ENCODE data around the gene RINL. TPM values are rescaled to one million over a fixed set of nuclear protein-coding genes. Genes with fewer than 3 reads are reported as not detected.

The RINL gene
- total and polyA plus RNA-seq, 2 of the 4 experiments (the other 2 are of a cell fraction), result 0.72 to 1.9 TPM

- no peak overlapping the region for H2BK5ac ChIP-seq (ENCODE audit: low read depth, low read length, poor library complexity, severe bottlenecking)
- H2BK15ac ChIP-seq (ENCODE audit: low read depth, low read length), result no peak overlapping the region
- no TSS peak for BruUV-seq (replicated peaks)
- H4K91ac ChIP-seq (ENCODE audit: insufficient read depth, low read depth, low read length), result no peak overlapping the region
- no peak overlapping the region for H2AK5ac ChIP-seq (ENCODE audit: low read depth, low read length)
- no peak overlapping the region for H3K4ac ChIP-seq (ENCODE audit: low read depth, low read length)
- H3K27me3 ChIP-seq (ENCODE audit: control insufficient read depth, insufficient read depth, low read length), result no peaks in the 10 kb centered on the region
- no peak overlapping the region for H4K8ac ChIP-seq (ENCODE audit: low read depth in 2 of 2, low read length in 2 of 2)
- H3K79me1 ChIP-seq (ENCODE audit: low read depth in 1 of 2, low read length in 2 of 2), result peaks cover 7 to 12% of the 10 kb centered on the region in 2 experiments; a peak in 3 of 4 replicates
- DNase-seq, result no peak
- no peak for ATAC-seq (ENCODE audit: low read depth)
- no peak overlapping the region for H4K5ac ChIP-seq (ENCODE audit: low read depth, low read length)
- no peak overlapping the region for H3K18ac ChIP-seq (ENCODE audit: low read depth, low read length)
- no peak overlapping the region for H2BK20ac ChIP-seq (ENCODE audit: low read depth, low read length)
- ChIA-PET POLR2A (ENCODE audit: unreplicated experiment) (no interaction called here), CTCF (no interaction called here)
- peaks cover 21% of the 10 kb centered on the region for H3K36me3 ChIP-seq (ENCODE audit: control insufficient read depth, insufficient read depth, low read length)
- H4K20me1 ChIP-seq (ENCODE audit: insufficient read depth, low read length), result peaks cover 4% of the 10 kb centered on the region; the same call in 1 of the 2 replicates
- H3K56ac ChIP-seq (ENCODE audit: extremely low read depth, insufficient read depth, low read length), result no peak overlapping the region
- no peak overlapping the region for H3K27ac ChIP-seq (ENCODE audit: insufficient read depth, low read length)
- no peak overlapping the region for H2BK120ac ChIP-seq (ENCODE audit: low read depth, low read length)
- intact Hi-C loops (cut with micrococcal nuclease), result no loop called here
- no peak overlapping the region for H3K9ac ChIP-seq (ENCODE audit: low read depth, low read length)
- H3K23ac ChIP-seq (ENCODE audit: low read depth, low read length), result no peak overlapping the region
- H2AK9ac ChIP-seq (replicated peaks; ENCODE audit: low read depth, low read length, poor library complexity), result no peak overlapping the region
- peaks cover 2% of the 10 kb centered on the region; the same call in 1 of the 2 replicates for H3K4me1 ChIP-seq (ENCODE audit: control insufficient read depth, insufficient read depth, low read length)
- TF ChIP-seq FOS (IDR thresholded peaks at IDR 0.05; ENCODE audit: low read depth, low read length) (no peak), MAZ (IDR thresholded peaks at IDR 0.05; ENCODE audit: borderline replicate concordance, low read depth, low read length) (no peak)
- H3K9me1 ChIP-seq (ENCODE audit: insufficient read depth, low read length), result peaks cover 2% of the 10 kb centered on the region; the same call in 1 of the 2 replicates
- dilution Hi-C loops (cut with HindIII; ENCODE audit: low sequenced_read_pairs, unreplicated experiment), result no loop called here
- no peaks in the 10 kb centered on the region for H3K9me3 ChIP-seq (ENCODE audit: control insufficient read depth, insufficient read depth, low read length)
- H3K4me2 ChIP-seq (ENCODE audit: low read depth, low read length), result no peak overlapping the region
- H3K14ac ChIP-seq (replicated peaks; ENCODE audit: low read depth, low read length), result no peak overlapping the region
- 86% methylated on average over 7 of the region's 14 CpGs; no CpG with 5 or more reads in 1 of the 2 experiments for WGBS, 2 experiments (ENCODE audit: extremely low coverage in 2 of 2, insufficient read length in 1 of 2)
- no peak overlapping the region for H3K4me3 ChIP-seq (ENCODE audit: insufficient read depth, low read depth, low read length)
- in situ Hi-C loops (cut with MboI; ENCODE audit: low sequenced_read_pairs), result no loop called here
- H2AFZ ChIP-seq (replicated peaks; ENCODE audit: low read length, poor library complexity), result no peak overlapping the region
These were observed 15.3 kb upstream of the RINL start for GRCh38 chr19:38893341-38893771.
